NCI-H1105 treated with DMSO at 0.1 percent for 48 hours (cell line): ENCODE results near the gene PHF21A.
A peak's percentile ranks its signal among the peaks of the same experiment; 100 is the strongest.
"Not testable (repeated sequence)": the region's sequence is repeated elsewhere in the genome, so short reads cannot be mapped to it uniquely, and the experiment has no call there.

Experiments
- DNase-seq: peaks from one replicate; lab custom pipeline; 2025; lab: John Stamatoyannopoulos, UW

PHF21A gene

GRCh38 chr11:46120346-46121300 lies 631 bp downstream of the PHF21A start:
- peak; percentile 80 for DNase-seq

- peak; percentile 45 for DNase-seq
Observed at GRCh38 chr11:46119352-46120216, 1.7 kb downstream of the PHF21A start.

GRCh38 chr11:46118702-46119351 lies 2.4 kb downstream of the PHF21A start:
- DNase-seq, result no peak

GRCh38 chr11:46117842-46118241 lies 3.4 kb downstream of the PHF21A start:
- peak; percentile 6 for DNase-seq

GRCh38 chr11:46116712-46117037 lies 4.6 kb downstream of the PHF21A start:
- DNase-seq, result not testable (repeated sequence)

GRCh38 chr11:46116007-46116711 lies 5.1 kb downstream of the PHF21A start:
- DNase-seq, result no peak

- no peak for DNase-seq
Observed at GRCh38 chr11:46114961-46115360, 6.3 kb downstream of the PHF21A start.

- DNase-seq, result no peak
Observed at GRCh38 chr11:46114378-46114777, 6.9 kb downstream of the PHF21A start.

GRCh38 chr11:46112961-46113607 lies 8.2 kb downstream of the PHF21A start:
- peak; percentile 65 for DNase-seq

GRCh38 chr11:46108751-46109150 lies 12.5 kb downstream of the PHF21A start:
- no peak for DNase-seq

- DNase-seq, result no peak
Observed at GRCh38 chr11:46107780-46108179, 13.5 kb downstream of the PHF21A start.

GRCh38 chr11:46107408-46107718 lies 13.9 kb downstream of the PHF21A start:
- no peak for DNase-seq

GRCh38 chr11:46106530-46107407 lies 14.5 kb downstream of the PHF21A start:
- DNase-seq, result no peak

GRCh38 chr11:46105926-46106325 lies 15.3 kb downstream of the PHF21A start:
- DNase-seq, result no peak

GRCh38 chr11:46105134-46105628 lies 16.1 kb downstream of the PHF21A start:
- no peak for DNase-seq

GRCh38 chr11:46102843-46103242 lies 18.4 kb downstream of the PHF21A start:
- DNase-seq, result no peak

GRCh38 chr11:46100670-46101069 lies 20.6 kb downstream of the PHF21A start:
- no peak for DNase-seq

GRCh38 chr11:46099963-46100316 lies 21.3 kb downstream of the PHF21A start:
- no peak for DNase-seq

- DNase-seq, result no peak
Observed at GRCh38 chr11:46090375-46090774, 30.9 kb downstream of the PHF21A start.

GRCh38 chr11:46079662-46080061 lies 41.6 kb downstream of the PHF21A start:
- no peak for DNase-seq
